CD4-positive, alpha-beta T cell treated with Interleukin-12 subunit alpha and Interleukin-12 subunit beta, for 1 hour (primary cell): ENCODE data around the gene SEPTIN10.
"Not testable (repeated sequence)": the region's sequence is repeated elsewhere in the genome, so short reads cannot be mapped to it uniquely, and the experiment has no call there.

Experiments used
- DNase-seq: peaks from one replicate; pipeline ENCODE4 v3.0.0-alpha.2; 2020

SEPTIN10 gene

GRCh38 chr2:109613922-109614714 is at the start of gene SEPTIN10, which contains the start of gene SOWAHC:
SEPTIN10 (minus strand) TSS chr2:109613966; CDS start chr2:109613827, 139 bp downstream.
SOWAHC (plus strand) TSS chr2:109614364; CDS start chr2:109614490, 126 bp downstream.
- DNase-seq = peak; percentile 80

GRCh38 chr2:109662889-109663288 is 49.1 kb upstream of the SEPTIN10 start:
- no peak for DNase-seq

- DNase-seq = no peak
Observed at GRCh38 chr2:109660046-109660860, 46.5 kb upstream of the SEPTIN10 start.

GRCh38 chr2:109659396-109660045 is 45.8 kb upstream of the SEPTIN10 start:
- DNase-seq = no peak

GRCh38 chr2:109655287-109655686 is 41.5 kb upstream of the SEPTIN10 start:
- DNase-seq = no peak

GRCh38 chr2:109654326-109655050 is 40.7 kb upstream of the SEPTIN10 start:
- no peak for DNase-seq

- no peak for DNase-seq
Observed at GRCh38 chr2:109649736-109650695, 36.2 kb upstream of the SEPTIN10 start.

- no peak for DNase-seq
Observed at GRCh38 chr2:109648041-109648527, 34.3 kb upstream of the SEPTIN10 start.

- no peak for DNase-seq
Observed at GRCh38 chr2:109647636-109648035, 33.9 kb upstream of the SEPTIN10 start.

- no peak for DNase-seq
Observed at GRCh38 chr2:109646961-109647360, 33.2 kb upstream of the SEPTIN10 start.

- DNase-seq = no peak
Observed at GRCh38 chr2:109645412-109646184, 31.8 kb upstream of the SEPTIN10 start.

- DNase-seq = no peak
Observed at GRCh38 chr2:109644571-109645275, 31.0 kb upstream of the SEPTIN10 start.

GRCh38 chr2:109640000-109640399 is 26.2 kb upstream of the SEPTIN10 start:
- not testable (repeated sequence) for DNase-seq

GRCh38 chr2:109638795-109639194 is 25.0 kb upstream of the SEPTIN10 start:
- no peak for DNase-seq

- DNase-seq = no peak
Observed at GRCh38 chr2:109637749-109638570, 24.2 kb upstream of the SEPTIN10 start.

GRCh38 chr2:109636317-109636716 is 22.6 kb upstream of the SEPTIN10 start:
- no peak for DNase-seq

GRCh38 chr2:109635426-109636304 is 21.9 kb upstream of the SEPTIN10 start:
- DNase-seq = no peak
